Central memory CD4-positive, alpha-beta T cell (primary cell): ENCODE results near the gene ITGB8.
"Not testable (repeated sequence)": the region's sequence is repeated elsewhere in the genome, so short reads cannot be mapped to it uniquely, and the experiment has no call there.

Source experiments
- DNase-seq: peaks from one replicate; pipeline ENCODE4 v3.0.0; 2022

The ITGB8 gene

DNA sequence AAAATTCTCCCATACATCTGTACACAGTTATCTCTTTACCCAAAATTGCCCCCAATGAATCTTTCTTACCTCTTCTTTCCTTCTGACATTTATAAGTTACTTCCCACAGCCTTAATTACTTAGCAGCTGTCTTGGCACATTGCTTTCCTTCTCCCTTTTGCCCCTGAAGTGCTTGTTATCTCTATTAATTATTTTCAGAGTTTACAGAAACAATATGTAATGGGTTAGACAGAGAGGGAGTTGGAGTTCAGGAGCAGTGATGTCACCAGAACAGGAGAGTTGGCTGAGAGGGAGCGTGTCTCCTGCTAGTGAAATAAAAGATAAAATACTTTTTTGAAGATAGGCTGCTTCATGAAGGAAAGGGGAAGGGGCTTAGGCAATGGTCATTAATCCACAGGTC lies 57.4 kb downstream of the ITGB8 start:
- DNase-seq: no peak

DNA sequence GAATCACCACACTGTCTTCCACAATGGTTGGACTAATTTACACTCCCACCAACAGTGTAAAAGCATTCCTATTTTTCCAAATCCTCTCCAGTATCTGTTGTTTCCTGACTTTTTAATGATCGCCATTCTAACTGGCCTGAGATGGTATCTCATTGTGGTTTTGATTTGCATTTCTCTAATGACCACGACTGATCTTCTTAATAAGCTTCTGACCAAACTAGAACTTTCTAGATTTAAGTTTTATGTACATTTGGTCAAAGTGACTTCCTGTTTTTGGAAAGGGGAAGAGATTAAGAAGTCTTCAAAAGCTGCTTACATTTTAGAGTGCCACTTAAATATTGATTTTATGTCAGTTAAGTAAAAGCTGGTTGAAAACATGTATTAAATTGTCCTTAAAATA lies 58.5 kb downstream of the ITGB8 start:
- DNase-seq: not testable (repeated sequence)

DNA sequence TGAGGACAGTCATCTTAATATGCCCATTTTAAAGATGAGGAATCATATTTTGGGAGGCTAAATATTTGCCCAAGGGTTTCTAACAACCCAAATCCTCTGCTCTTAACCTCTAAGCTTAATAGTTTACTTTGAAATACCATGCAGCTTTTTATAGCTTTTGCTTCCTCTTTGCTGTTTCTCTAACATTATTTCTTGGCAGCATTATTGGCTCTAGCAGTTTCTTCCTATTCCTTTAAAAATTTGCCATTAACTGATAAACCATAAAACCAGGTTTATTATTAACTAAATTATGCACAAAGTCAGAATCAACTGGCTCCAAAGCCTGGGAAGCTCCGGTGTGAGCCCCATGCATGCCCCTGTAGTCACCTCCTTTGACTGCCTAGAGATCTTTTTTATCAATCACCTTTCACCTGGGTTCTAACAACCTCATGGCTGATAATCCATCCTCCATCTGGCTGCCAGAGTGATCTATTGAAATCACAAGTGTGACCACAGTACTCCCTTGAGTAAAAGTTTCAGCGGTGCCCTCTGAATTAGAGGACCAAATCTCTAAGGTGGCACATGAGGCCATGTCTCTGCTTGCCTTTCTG lies 62.4 kb downstream of the ITGB8 start:
- DNase-seq: no peak

DNA sequence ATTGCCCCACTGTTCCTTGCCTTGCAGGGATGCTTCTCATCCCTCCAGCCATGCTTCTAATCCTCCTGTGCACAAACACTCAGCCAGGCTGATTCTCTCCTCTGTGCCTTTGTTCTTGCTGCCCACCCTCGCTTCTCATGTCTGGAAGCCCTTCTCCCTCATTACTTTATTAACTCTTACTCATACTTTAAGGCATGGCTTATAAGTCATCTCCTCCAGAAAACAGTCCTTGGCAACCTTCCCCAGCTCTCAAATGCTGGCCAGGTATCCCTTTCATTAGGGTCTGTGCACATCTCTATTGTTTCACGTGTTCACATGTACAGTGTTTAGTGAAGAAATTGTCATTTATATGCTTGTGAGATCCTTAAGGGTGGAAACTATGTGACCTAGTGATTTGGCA lies 62.9 kb downstream of the ITGB8 start:
- DNase-seq: no peak

DNA sequence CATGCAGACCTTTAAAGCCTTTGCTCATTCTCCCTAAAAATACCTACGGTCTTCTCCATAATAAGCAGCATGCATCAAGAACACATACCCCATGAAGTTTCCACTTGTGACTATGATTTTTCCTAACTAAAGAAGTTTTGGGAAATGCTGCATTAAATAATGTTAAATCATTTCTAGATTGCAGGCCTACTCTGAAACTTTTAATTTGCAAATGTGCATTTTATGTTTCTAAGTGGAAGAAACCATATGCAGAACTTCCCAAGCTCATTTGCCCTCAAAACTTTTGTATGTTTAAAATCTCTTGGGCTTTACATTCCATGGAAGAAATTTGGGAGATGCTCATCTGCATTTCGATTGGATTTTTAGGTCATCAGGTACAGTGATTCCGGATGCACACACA lies 63.6 kb downstream of the ITGB8 start:
- no peak for DNase-seq

DNA sequence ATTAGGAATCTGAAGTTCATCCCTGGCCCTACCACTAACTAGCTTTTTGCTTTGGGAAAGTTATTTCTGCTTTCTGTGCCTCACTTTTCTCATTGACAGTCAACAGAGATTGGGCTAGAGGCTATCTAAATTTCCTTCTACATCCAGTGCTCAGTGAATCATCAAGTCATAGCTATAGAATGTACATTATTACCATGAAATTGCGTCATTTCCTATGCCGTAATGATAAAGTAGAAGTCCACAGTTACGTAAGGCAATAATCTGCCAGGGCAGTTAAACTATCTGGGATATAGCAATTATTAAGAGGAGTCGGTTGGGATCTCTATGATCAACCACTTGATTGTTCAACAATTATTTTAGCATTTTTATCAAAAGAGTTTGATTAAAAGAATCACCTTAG lies 64.4 kb downstream of the ITGB8 start:
- DNase-seq: no peak

DNA sequence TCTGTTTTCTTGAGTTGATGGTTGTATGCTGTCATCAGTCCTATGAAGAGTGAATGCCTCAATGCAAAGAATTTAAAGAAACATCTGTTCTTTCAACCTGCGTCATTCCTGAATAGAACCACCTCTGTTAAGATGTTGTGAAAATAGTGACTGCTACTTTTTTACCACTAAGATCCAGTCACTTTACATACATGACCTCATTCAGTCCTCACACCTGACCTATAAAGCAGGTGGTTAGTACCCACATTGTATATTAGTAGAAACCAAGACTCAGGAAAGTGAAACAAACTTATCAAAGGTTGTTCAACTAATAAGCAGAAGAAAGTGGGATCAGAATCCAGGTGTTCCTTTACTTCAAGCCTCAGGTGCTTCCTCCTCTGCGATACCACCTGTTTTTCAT lies 64.8 kb downstream of the ITGB8 start:
- no peak for DNase-seq

GRCh38 chr7:20399521-20399920 lies 68.8 kb downstream of the ITGB8 start:
- DNase-seq: no peak

- DNase-seq: no peak
Measured at GRCh38 chr7:20401861-20402746, 71.4 kb downstream of the ITGB8 start.

DNA sequence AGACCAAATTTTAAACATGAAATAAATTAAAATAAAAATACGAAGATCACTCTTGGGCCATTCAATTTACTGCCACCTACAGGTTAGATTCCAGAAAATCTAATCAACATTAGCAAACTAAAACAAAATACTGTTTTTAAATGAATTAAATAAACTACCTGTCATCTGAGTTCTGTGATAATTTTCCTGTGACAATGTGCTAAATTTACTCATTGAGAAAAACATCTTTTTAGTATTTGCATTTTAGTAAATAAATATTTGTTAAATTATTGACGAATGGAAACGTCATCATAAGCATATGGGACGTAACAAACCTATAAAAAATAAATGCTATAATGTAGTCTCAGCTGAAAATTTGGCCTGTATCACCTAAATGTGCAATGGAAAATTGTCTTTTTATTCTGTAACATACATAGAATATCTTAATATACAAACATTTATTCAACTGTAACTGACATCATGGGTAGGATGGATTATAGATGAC lies 72.1 kb downstream of the ITGB8 start:
- no peak for DNase-seq

DNA sequence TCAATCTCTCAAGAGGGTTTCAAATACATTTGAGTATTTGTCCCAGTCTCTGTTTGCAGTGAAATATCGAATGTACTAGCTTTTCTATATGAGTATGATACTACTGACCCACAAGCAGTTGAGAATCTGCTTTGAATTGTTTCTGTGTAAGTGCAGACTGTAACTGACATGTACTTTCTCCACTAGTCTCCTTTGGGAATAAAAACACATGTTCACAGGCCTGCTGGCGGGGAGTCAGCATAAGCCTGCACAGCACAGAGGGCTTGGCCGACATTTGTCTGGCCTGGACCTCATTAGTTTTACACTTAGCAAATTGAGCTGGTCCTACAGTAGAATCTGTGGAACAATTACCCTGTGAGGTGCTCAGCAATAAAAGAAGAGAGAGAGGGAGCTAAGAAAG lies 72.6 kb downstream of the ITGB8 start:
- no peak for DNase-seq

- no peak for DNase-seq
Measured at GRCh38 chr7:20404320-20404719, 73.6 kb downstream of the ITGB8 start.

DNA sequence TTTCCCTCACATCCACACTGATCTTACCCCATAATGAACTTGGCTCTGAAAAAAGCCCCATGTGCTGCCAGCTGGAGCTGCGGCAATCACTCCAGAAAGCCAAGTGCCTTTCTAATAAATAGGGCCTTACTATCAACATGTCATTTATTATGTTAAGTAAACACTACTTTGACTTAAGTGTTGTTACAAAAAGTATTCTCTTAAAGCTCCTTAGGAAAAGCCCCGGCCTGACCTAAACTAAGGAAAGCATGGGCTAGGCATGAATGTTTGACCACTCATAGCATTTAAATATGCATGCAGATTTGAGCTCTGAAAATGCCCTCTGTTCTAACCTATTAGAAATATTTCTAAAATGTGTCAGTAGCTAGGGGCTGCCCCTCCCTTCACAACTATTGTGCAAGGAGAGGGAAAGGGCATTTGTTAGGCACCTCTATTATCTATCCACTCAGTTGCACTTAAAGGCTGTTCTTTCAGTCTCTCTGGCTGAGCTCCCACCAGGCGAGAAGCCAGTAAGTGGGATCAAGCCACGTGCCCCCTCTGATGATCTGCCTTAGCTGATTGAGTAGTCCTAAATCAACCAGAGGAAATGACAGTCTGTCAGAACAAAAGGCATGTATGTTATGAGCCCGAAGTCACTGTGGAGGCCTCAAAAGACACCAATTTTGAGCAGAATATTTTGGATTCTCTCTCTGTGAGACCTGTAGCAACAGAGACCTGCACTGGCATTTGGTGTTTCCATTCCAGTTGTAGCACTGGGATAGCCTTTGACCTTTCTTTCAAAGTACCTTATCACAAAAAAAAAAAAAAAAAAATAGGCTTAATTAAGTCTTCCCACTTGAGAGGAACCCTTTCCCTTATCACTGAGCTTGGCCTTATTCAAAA lies 77.1 kb downstream of the ITGB8 start:
- no peak for DNase-seq

- no peak for DNase-seq
Measured at GRCh38 chr7:20408467-20408826, 77.7 kb downstream of the ITGB8 start.

DNA sequence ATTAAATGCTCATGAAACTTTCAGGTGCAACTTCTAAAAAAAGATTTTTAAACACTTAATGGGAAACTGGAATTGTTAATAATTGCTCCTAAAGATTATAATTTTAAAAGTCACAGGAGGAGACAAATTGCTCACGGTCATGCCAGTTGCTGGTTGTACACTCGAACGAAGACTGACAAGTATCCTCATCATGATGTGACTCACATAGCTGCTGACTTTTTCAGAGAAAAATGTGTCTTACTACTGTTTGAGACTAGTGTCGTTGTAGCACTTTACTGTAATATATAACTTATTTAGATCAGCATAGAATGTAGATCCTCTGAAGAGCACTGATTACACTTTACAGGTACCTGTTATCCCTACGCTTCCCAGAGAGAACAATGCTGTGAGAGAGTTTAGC lies 79.3 kb downstream of the ITGB8 start:
- DNase-seq: no peak

DNA sequence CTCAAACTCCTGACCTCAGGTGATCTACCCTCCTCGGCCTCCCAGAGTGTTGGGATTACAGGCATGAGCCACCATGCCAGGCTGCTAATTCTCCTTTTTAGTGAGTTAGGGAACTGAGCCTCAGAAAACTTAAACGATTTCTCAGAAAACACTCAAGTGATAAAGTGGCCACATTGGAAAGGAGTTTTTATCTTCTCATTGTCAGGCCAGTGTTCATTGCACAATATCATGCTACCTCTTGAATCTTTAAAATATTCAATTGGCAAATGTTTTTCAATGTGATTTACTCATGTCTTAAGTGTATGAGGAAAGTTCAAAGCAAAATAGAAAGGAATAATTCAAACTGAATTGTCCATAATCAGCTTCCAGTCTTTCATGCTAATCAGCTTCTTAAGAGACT lies 80.7 kb downstream of the ITGB8 start:
- DNase-seq: no peak

DNA sequence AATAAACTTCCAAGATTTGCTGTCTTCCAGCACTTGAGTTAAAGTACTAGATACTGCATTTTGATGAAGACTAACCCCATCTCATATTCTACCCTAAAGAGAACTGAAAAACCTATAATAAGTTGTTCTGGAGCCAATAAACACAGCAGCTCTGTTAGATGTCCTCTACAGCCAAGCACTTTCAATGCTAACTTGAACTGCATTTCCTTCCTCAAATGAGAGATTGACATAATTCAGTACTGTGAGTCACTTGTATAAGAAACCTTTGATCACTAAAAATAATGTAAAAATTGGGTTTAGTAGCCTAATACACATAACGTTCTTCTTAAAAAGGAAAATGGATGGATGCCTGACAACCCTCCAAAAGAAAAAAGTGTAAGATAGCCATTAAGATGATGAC lies 81.3 kb downstream of the ITGB8 start:
- no peak for DNase-seq

DNA sequence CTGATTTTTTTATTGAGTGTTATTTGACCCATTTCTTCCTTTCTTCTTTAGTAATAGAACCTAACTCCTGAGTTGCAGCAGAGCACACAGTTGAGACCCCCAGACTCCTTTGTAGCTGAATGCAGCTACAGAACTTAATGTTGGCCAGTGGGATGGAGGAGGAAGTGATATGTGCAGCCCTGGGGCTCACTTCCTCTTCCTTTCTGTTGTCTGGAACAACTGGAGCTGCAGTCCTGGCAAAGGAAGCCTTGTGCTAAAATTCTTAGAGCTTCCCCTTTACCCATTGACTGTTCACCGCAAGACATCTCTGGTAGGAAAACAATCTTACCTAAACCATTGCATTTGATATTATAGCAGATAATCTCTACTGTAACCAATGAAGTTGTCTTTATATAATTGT lies 86.6 kb downstream of the ITGB8 start:
- no peak for DNase-seq

- no peak for DNase-seq
Measured at GRCh38 chr7:20417675-20418382, 87.1 kb downstream of the ITGB8 start.

DNA sequence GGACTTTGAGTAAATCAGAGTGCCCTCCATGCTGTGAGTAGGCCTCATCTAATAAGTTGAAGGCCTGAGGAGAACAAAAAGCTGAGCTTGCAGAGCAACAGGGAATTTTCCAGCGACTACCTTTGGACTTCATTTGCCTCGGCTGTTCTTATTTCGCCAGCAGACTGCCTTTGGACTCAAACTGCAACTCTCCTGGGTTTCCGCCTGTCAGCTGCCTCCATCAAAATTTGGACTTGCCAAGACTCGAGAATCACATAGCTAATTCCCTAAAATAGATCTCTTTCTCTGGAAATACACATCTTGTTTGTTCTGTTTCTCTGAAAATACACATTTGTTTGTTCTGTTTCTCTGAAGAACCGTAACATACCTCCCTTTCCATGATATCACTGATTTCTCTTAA lies 93.8 kb downstream of the ITGB8 start:
- no peak for DNase-seq

DNA sequence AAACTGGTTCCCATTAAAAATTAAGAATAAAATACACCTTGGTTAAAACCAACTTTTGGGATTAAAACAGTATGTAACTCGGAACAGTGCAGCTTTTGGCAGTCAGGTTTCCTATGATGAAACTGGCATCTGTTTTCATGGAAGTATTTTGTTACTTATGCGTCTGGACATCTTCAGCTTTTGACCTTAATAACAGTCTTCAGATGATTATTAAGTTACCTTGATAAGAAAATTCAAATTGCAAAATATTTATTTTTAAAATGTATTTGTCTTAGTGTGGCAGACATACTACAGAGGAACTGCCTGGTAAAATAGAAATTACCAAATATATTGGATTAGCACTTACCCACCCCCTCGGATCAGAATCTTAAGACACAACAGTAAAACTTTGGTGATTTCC lies 100.0 kb downstream of the ITGB8 start:
- no peak for DNase-seq

DNA sequence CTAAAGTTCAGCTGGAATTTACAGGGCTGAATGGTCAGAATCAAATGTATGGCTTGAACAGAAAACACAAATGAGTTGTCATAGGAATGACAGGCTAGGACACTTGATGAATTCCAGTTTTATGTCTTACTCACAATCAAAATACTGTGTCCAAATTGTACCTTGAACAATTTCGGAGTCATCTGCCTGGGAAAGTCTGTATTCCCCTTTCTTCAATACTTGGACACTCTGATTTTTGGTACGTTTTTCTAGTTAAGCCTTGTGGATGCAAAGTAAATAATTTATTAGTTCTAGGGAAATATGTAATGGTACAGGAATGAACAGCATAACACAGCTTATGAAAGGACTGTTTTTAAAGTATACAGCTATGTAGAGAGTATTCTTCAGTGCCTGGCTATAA lies 100.4 kb downstream of the ITGB8 start:
- DNase-seq: no peak

- DNase-seq: no peak
Measured at GRCh38 chr7:20432071-20432470, 101.4 kb downstream of the ITGB8 start.
